ENCODE measurements around the gene MEIKIN. TPM values are rescaled to one million over a fixed set of nuclear protein-coding genes. Genes with fewer than 3 reads are reported as not detected.

The MEIKIN gene
- total RNA-seq, 1 donor from 2014 or later = not detected

- no peak for TF ChIP-seq CTCF (conservative IDR thresholded peaks at IDR 0.05)
- DNase-seq (ENCODE audit: low read depth, low spot score) = no peak
- H3K27ac Mint-ChIP-seq (ENCODE audit: unreplicated experiment) = no peak overlapping the region
- H3K4me3 Mint-ChIP-seq = no peak overlapping the region
- peaks cover 26% of the 10 kb centered on the region for H3K4me1 Mint-ChIP-seq
- no peaks in the 10 kb centered on the region for H3K36me3 Mint-ChIP-seq (ENCODE audit: low read depth)
- peaks cover 3% of the 10 kb centered on the region for H3K27me3 Mint-ChIP-seq (ENCODE audit: low read depth)
- no peaks in the 10 kb centered on the region for H3K9me3 Mint-ChIP-seq
Measured at GRCh38 chr5:131959136-131959535, 13.7 kb upstream of the MEIKIN start.

GRCh38 chr5:131957721-131958441, 12.4 kb upstream of the MEIKIN start:
- Mint-ChIP-seq H3K27me3 (ENCODE audit: low read depth) (peaks cover 3% of the 10 kb centered on the region), H3K4me1 (peaks cover 26% of the 10 kb centered on the region), H3K4me3 (peak overlapping the region; percentile 3), H3K36me3 (ENCODE audit: low read depth) (no peaks in the 10 kb centered on the region), H3K9me3 (no peaks in the 10 kb centered on the region), H3K27ac (ENCODE audit: unreplicated experiment) (peak overlapping the region; percentile 90)
- TF ChIP-seq CTCF (conservative IDR thresholded peaks at IDR 0.05) = no peak
- no peak for DNase-seq (ENCODE audit: low read depth, low spot score)

GRCh38 chr5:131953969-131954368, 8.5 kb upstream of the MEIKIN start:
- peaks cover 20% of the 10 kb centered on the region for H3K4me1 Mint-ChIP-seq
- H3K27ac Mint-ChIP-seq (ENCODE audit: unreplicated experiment) = no peak overlapping the region
- no peaks in the 10 kb centered on the region for H3K9me3 Mint-ChIP-seq
- DNase-seq (ENCODE audit: low read depth, low spot score) = no peak
- no peaks in the 10 kb centered on the region for H3K36me3 Mint-ChIP-seq (ENCODE audit: low read depth)
- H3K4me3 Mint-ChIP-seq = no peak overlapping the region
- H3K27me3 Mint-ChIP-seq (ENCODE audit: low read depth) = peaks cover 3% of the 10 kb centered on the region
- TF ChIP-seq CTCF (conservative IDR thresholded peaks at IDR 0.05) = no peak

- DNase-seq (ENCODE audit: low read depth, low spot score) = no peak
- peaks cover 11% of the 10 kb centered on the region for H3K4me1 Mint-ChIP-seq
- H3K27ac Mint-ChIP-seq (ENCODE audit: unreplicated experiment) = no peak overlapping the region
- H3K27me3 Mint-ChIP-seq (ENCODE audit: low read depth) = peaks cover 3% of the 10 kb centered on the region
- no peaks in the 10 kb centered on the region for H3K9me3 Mint-ChIP-seq
- no peaks in the 10 kb centered on the region for H3K36me3 Mint-ChIP-seq (ENCODE audit: low read depth)
- no peak for TF ChIP-seq CTCF (conservative IDR thresholded peaks at IDR 0.05)
- no peak overlapping the region for H3K4me3 Mint-ChIP-seq
Measured at GRCh38 chr5:131952301-131952857, 6.9 kb upstream of the MEIKIN start.

- peaks cover 3% of the 10 kb centered on the region for H3K27me3 Mint-ChIP-seq (ENCODE audit: low read depth)
- H3K4me1 Mint-ChIP-seq = peaks cover 6% of the 10 kb centered on the region
- H3K27ac Mint-ChIP-seq (ENCODE audit: unreplicated experiment) = no peak overlapping the region
- no peak for TF ChIP-seq CTCF (conservative IDR thresholded peaks at IDR 0.05)
- H3K9me3 Mint-ChIP-seq = no peaks in the 10 kb centered on the region
- H3K4me3 Mint-ChIP-seq = no peak overlapping the region
- H3K36me3 Mint-ChIP-seq (ENCODE audit: low read depth) = no peaks in the 10 kb centered on the region
- DNase-seq (ENCODE audit: low read depth, low spot score) = no peak
Measured at GRCh38 chr5:131950706-131951105, 5.2 kb upstream of the MEIKIN start.
